Muscle of leg (tissue), 16 donors: ENCODE data around the gene L3MBTL3. TPM values are rescaled to one million over a fixed set of nuclear protein-coding genes. Genes with fewer than 3 reads are reported as not detected.

Source experiments
- DNase-seq: peaks from one replicate; pipeline ENCODE4 v3.0.0; 2013
- H3K27ac ChIP-seq: one replicate; pipeline ENCODE4 v1.5.1; 2013; ENCODE audit warnings: mild to moderate bottlenecking, low read length, control low read depth
- H3K27me3 ChIP-seq: one replicate; pipeline ENCODE4 v1.6.1; 2013; ENCODE audit warnings: low read length; ENCODE audit not compliant: control insufficient read depth, insufficient read depth
- H3K36me3 ChIP-seq: one replicate; pipeline ENCODE4 v1.6.1; 2013; ENCODE audit warnings: low read length; ENCODE audit not compliant: control insufficient read depth, insufficient read depth
- H3K4me1 ChIP-seq: one replicate; pipeline ENCODE4 v1.6.1; 2013; ENCODE audit warnings: low read length; ENCODE audit not compliant: control insufficient read depth, insufficient read depth
- H3K4me3 ChIP-seq: one replicate; pipeline ENCODE4 v1.5.1; 2013; ENCODE audit warnings: low read length, control low read depth
- H3K9me3 ChIP-seq: replicated peaks from 2 replicates; pipeline ENCODE4 v1.6.1; 2013; ENCODE audit warnings: low read depth, low read length; ENCODE audit not compliant: control insufficient read depth
- WGBS: methylation state at CpG from one replicate; pipeline ENCODE4 v1.1.5; 2013; ENCODE audit warnings: missing lambda C conversion rate; ENCODE audit not compliant: insufficient coverage; 5-methylcytosine and 5-hydroxymethylcytosine counted together
- long read RNA-seq, 11 donors: transcript quantifications; one replicate each; lab custom pipeline, GENCODE V29; 2026
- polyA plus RNA-seq, 8 donors: library from polyadenylated mRNA; unstranded; fragments of 120-200 nt; gene quantifications; one replicate each; pipeline versions ENCODE4 v1.2.1 to v1.2.3, GENCODE V29; 2013; ENCODE audit warnings: inconsistent platforms in 1 of 8, low replicate concordance in 1 of 8; ENCODE audit not compliant: insufficient read length in 8 of 8, insufficient read depth in 1 of 8
- total RNA-seq: library from RNA; stranded (reverse); fragments of 120-200 nt; gene quantifications from one replicate; pipeline ENCODE4 v1.2.4, GENCODE V29; 2013

Gene L3MBTL3
- total RNA-seq (5.5 TPM), polyA plus RNA-seq (1 to 10 TPM; 4.5 to 8.4 (median 5.6) TPM)
- long read RNA-seq, donor 1, result 0 reads
- long read RNA-seq, donor 2, result 0 reads
- long read RNA-seq, donor 3, partial matches to known transcripts, result 0 of 1 reads
- long read RNA-seq, donor 3, other reads (novel, unspliced or antisense), result 0 of 1 reads
- long read RNA-seq, donor 4, result 0 reads
- long read RNA-seq, donor 5, partial matches to known transcripts, result 0 of 1 reads
- long read RNA-seq, donor 5, other reads (novel, unspliced or antisense), result 0 of 1 reads
- long read RNA-seq, donor 6, result 0 reads
- long read RNA-seq, donor 7, full-length matches to known transcripts, result 2 of 2 reads
- long read RNA-seq, donor 7, partial matches to known transcripts, result 0 of 2 reads
- long read RNA-seq, donor 7, other reads (novel, unspliced or antisense), result 0 of 2 reads
- long read RNA-seq, donor 8, result 0 reads
- long read RNA-seq, donor 9, result 0 reads
- long read RNA-seq, donor 10, result 0 reads
- long read RNA-seq, donor 11, result 0 reads

- WGBS, result under 1% methylated on average over 19 of the region's 27 CpGs
- Histone ChIP-seq H3K4me1 (no peaks in the 10 kb centered on the region), H3K27me3 (no peaks in the 10 kb centered on the region), H3K36me3 (no peaks in the 10 kb centered on the region), H3K4me3 (peak within 1 kb of the TSS; percentile 96), H3K9me3 (no peaks in the 10 kb centered on the region), H3K27ac (peak within 1 kb of the TSS; percentile 92)
- DNase-seq, result peak; percentile 94
These were observed at the start of gene L3MBTL3 for GRCh38 chr6:130018292-130018743. Gene L3MBTL3, plus strand, starts transcription at chr6:130018581. Its CDS starts 24,119 bp downstream, at chr6:130042700.

- Histone ChIP-seq H3K36me3 (no peaks in the 10 kb centered on the region), H3K27me3 (no peaks in the 10 kb centered on the region), H3K9me3 (no peaks in the 10 kb centered on the region), H3K4me3 (no peak overlapping the region), H3K27ac (no peak overlapping the region), H3K4me1 (no peaks in the 10 kb centered on the region)
- DNase-seq, result no peak
- WGBS, result 60% methylated on average over 1 of the region's 2 CpGs
These were observed 49.3 kb upstream of the L3MBTL3 start for GRCh38 chr6:129969064-129969463.

- WGBS, result 80% methylated on average over 2 of the region's 4 CpGs
- DNase-seq, result no peak
- Histone ChIP-seq H3K36me3 (no peaks in the 10 kb centered on the region), H3K4me1 (no peaks in the 10 kb centered on the region), H3K27ac (no peak overlapping the region), H3K4me3 (no peak overlapping the region), H3K9me3 (peaks cover 5% of the 10 kb centered on the region), H3K27me3 (no peaks in the 10 kb centered on the region)
These were observed 42.3 kb upstream of the L3MBTL3 start for GRCh38 chr6:129976110-129976509.

- peaks cover 5% of the 10 kb centered on the region for H3K9me3 ChIP-seq
- 83% methylated on average over 2 of the region's 6 CpGs for WGBS
- no peaks in the 10 kb centered on the region for H3K27me3 ChIP-seq
- no peak overlapping the region for H3K4me3 ChIP-seq
- no peak for DNase-seq
- no peak overlapping the region for H3K27ac ChIP-seq
- H3K36me3 ChIP-seq, result no peaks in the 10 kb centered on the region
- H3K4me1 ChIP-seq, result no peaks in the 10 kb centered on the region
These were observed 40.0 kb upstream of the L3MBTL3 start for GRCh38 chr6:129978148-129978916.

- peaks cover 5% of the 10 kb centered on the region for H3K9me3 ChIP-seq
These were observed 37.6 kb upstream of the L3MBTL3 start for GRCh38 chr6:129980821-129981220.

GRCh38 chr6:129981598-129981997, 36.8 kb upstream of the L3MBTL3 start:
- H3K9me3 ChIP-seq, result peaks cover 5% of the 10 kb centered on the region
- H3K36me3 ChIP-seq, result no peaks in the 10 kb centered on the region
- no peak overlapping the region for H3K4me3 ChIP-seq
- WGBS, result no CpG with 5 or more reads among the region's 2 CpGs
- H3K4me1 ChIP-seq, result no peaks in the 10 kb centered on the region
- DNase-seq, result no peak
- H3K27me3 ChIP-seq, result no peaks in the 10 kb centered on the region
- H3K27ac ChIP-seq, result no peak overlapping the region

More at GRCh38 chr6:129980821-129981220, 37.6 kb upstream of the L3MBTL3 start:
- DNase-seq, result no peak
- H3K36me3 ChIP-seq, result no peaks in the 10 kb centered on the region
- H3K27me3 ChIP-seq, result no peaks in the 10 kb centered on the region
- H3K4me3 ChIP-seq, result no peak overlapping the region
- no CpG with 5 or more reads among the region's 1 CpG for WGBS
- no peak overlapping the region for H3K27ac ChIP-seq
- H3K4me1 ChIP-seq, result no peaks in the 10 kb centered on the region

- H3K27ac ChIP-seq, result no peak overlapping the region
- WGBS, result 69% methylated on average over 1 of the region's 1 CpG
- no peak overlapping the region for H3K4me3 ChIP-seq
These were observed 29.0 kb upstream of the L3MBTL3 start for GRCh38 chr6:129989396-129989795.

GRCh38 chr6:129992881-129993280, 25.5 kb upstream of the L3MBTL3 start:
- Histone ChIP-seq H3K4me1 (no peaks in the 10 kb centered on the region), H3K9me3 (no peaks in the 10 kb centered on the region), H3K4me3 (no peak overlapping the region), H3K27ac (no peak overlapping the region), H3K36me3 (no peaks in the 10 kb centered on the region), H3K27me3 (no peaks in the 10 kb centered on the region)
- no CpG with 5 or more reads among the region's 3 CpGs for WGBS
- no peak for DNase-seq

More at GRCh38 chr6:129989396-129989795, 29.0 kb upstream of the L3MBTL3 start:
- Histone ChIP-seq H3K36me3 (no peaks in the 10 kb centered on the region), H3K9me3 (no peaks in the 10 kb centered on the region), H3K4me1 (no peaks in the 10 kb centered on the region), H3K27me3 (no peaks in the 10 kb centered on the region)
- DNase-seq, result no peak

GRCh38 chr6:129994410-129994809, 24.0 kb upstream of the L3MBTL3 start:
- no peak overlapping the region for H3K4me3 ChIP-seq
- no peaks in the 10 kb centered on the region for H3K36me3 ChIP-seq
- no peaks in the 10 kb centered on the region for H3K27me3 ChIP-seq
- 100% methylated on average over 2 of the region's 4 CpGs for WGBS
- H3K9me3 ChIP-seq, result no peaks in the 10 kb centered on the region
- no peak for DNase-seq
- no peaks in the 10 kb centered on the region for H3K4me1 ChIP-seq
- H3K27ac ChIP-seq, result no peak overlapping the region

- Histone ChIP-seq H3K4me1 (no peaks in the 10 kb centered on the region), H3K27me3 (no peaks in the 10 kb centered on the region), H3K36me3 (no peaks in the 10 kb centered on the region), H3K4me3 (no peak overlapping the region), H3K27ac (no peak overlapping the region), H3K9me3 (no peaks in the 10 kb centered on the region)
- no peak for DNase-seq
- 51% methylated on average over 3 of the region's 6 CpGs for WGBS
These were observed 22.0 kb upstream of the L3MBTL3 start for GRCh38 chr6:129996387-129996786.
